ENCODE results near the gene SRRD. TPM values are rescaled to one million over a fixed set of nuclear protein-coding genes. Genes with fewer than 3 reads are reported as not detected.

SRRD gene
- total RNA-seq, 1 donor, result 13.3 TPM

- Histone ChIP-seq H3K9me3 (ENCODE audit: low read depth, low read length) (no peaks in the 10 kb centered on the region), H3K4me1 (ENCODE audit: insufficient read depth, low read length) (no peaks in the 10 kb centered on the region), H3K27me3 (ENCODE audit: insufficient read depth, low read length) (no peaks in the 10 kb centered on the region), H3K4me3 (ENCODE audit: low read length) (no peak overlapping the region)
Observed at GRCh38 chr22:26466196-26466595, 17.5 kb upstream of the SRRD start.

DNA sequence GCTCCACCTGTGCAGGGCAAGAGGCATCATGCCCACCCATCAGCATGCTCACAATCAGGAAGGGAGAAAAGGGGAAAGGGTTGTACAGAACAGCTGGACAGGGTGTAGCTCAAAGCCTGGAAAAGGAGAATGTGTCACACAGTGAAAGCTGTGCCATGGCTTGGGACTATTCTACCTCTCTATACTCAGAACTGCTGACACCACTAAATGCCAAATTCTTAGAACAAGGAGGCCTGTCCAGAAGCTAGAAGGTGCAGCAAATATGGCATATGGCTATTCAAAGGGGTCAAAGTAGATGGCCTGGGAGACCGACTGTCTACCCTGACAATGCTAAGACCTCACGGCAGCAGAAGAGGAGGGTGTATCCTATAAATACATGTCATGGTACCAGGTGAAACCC, 12.9 kb upstream of the SRRD start:
- H3K4me1 ChIP-seq (ENCODE audit: insufficient read depth, low read length), result no peaks in the 10 kb centered on the region
- no peaks in the 10 kb centered on the region for H3K27me3 ChIP-seq (ENCODE audit: insufficient read depth, low read length)
- H3K4me3 ChIP-seq (ENCODE audit: low read length), result no peak overlapping the region
- H3K9me3 ChIP-seq (ENCODE audit: low read depth, low read length), result no peaks in the 10 kb centered on the region

GRCh38 chr22:26471522-26471921, 12.2 kb upstream of the SRRD start:
- no peaks in the 10 kb centered on the region for H3K9me3 ChIP-seq (ENCODE audit: low read depth, low read length)
- H3K4me1 ChIP-seq (ENCODE audit: insufficient read depth, low read length), result peaks cover 4% of the 10 kb centered on the region
- H3K4me3 ChIP-seq (ENCODE audit: low read length), result no peak overlapping the region
- H3K27me3 ChIP-seq (ENCODE audit: insufficient read depth, low read length), result no peaks in the 10 kb centered on the region

DNA sequence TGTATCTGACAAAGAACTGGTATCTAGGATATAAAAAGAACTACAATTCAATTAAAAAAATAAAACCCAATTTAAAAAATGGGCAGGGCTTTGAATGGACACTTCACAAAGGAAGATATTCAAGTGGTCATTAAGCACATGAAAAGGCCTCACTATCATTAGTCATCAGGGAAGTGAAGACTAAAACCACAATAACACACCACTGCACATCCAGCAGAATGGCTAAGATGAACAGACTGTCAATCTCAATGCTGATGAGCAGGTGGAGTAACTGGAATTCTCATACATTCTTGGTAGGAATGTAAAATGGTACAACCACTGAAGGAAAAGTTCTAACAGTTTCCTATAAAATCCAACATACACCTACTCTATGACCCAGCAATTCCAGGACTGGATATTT, 9.0 kb upstream of the SRRD start:
- no peaks in the 10 kb centered on the region for H3K9me3 ChIP-seq (ENCODE audit: low read depth, low read length)
- no peaks in the 10 kb centered on the region for H3K27me3 ChIP-seq (ENCODE audit: insufficient read depth, low read length)
- no peak overlapping the region for H3K4me3 ChIP-seq (ENCODE audit: low read length)
- H3K4me1 ChIP-seq (ENCODE audit: insufficient read depth, low read length), result peaks cover 29% of the 10 kb centered on the region

GRCh38 chr22:26476705-26477340, 6.9 kb upstream of the SRRD start:
- Histone ChIP-seq H3K4me3 (ENCODE audit: low read length) (no peak overlapping the region), H3K27me3 (ENCODE audit: insufficient read depth, low read length) (no peaks in the 10 kb centered on the region), H3K9me3 (ENCODE audit: low read depth, low read length) (no peaks in the 10 kb centered on the region), H3K4me1 (ENCODE audit: insufficient read depth, low read length) (peaks cover 50% of the 10 kb centered on the region)

DNA sequence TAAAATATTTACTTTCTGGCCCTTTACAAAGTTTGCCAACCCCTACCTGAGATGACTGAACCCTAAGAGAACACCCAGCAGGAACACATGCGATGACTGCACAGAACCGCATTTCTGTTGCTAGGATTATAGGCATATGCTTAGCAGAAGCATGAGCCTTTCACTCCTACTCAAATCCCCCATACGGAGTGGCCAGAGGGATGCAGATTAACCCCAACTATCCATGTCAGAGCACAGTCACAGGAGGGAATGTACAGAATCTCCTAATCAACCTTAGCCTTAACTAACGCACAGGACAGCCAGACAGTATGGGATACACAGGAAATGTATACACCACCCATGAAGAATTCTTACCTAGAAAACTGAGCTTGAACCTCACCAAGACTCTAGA, 6.3 kb upstream of the SRRD start:
- Histone ChIP-seq H3K27me3 (ENCODE audit: insufficient read depth, low read length) (no peaks in the 10 kb centered on the region), H3K9me3 (ENCODE audit: low read depth, low read length) (no peaks in the 10 kb centered on the region), H3K4me3 (ENCODE audit: low read length) (no peak overlapping the region), H3K4me1 (ENCODE audit: insufficient read depth, low read length) (peaks cover 55% of the 10 kb centered on the region)

DNA sequence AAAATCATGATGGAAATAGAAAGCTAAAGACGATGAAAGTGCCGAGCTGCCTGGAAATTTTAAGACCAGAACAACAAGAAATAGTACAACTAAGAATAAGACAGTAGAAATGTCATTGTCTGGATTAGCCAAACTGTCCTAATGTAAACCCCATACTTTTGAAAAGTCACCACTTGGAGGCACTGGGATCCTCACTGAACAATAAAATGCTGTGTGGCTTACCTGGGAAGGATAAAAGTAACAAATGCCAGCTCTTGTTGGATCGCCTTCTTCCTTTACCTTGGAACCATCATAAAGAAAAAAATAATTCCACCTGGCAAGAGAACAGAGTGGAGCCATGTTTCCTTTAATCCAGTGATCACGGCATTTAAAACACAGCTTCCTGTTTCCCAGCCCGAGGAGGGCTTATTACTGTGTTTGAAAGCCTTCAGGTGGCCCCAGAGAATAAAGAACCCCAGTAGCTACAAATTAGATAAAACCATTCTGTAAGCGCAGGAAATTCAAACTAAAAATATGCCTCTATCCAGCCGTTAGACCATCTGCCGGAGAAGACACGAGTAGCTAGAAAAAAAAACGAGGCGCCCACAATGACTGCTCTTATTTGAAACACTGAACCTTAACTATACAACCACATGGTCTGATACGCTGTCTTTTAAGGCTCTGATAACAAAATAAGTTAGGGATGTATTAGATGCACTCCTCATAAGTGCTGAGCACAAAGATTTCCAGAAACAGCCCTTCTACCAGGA, 4.5 kb upstream of the SRRD start:
- Histone ChIP-seq H3K9me3 (ENCODE audit: low read depth, low read length) (no peaks in the 10 kb centered on the region), H3K27me3 (ENCODE audit: insufficient read depth, low read length) (no peaks in the 10 kb centered on the region), H3K4me3 (ENCODE audit: low read length) (peak overlapping the region; percentile 7), H3K4me1 (ENCODE audit: insufficient read depth, low read length) (peaks cover 67% of the 10 kb centered on the region)

DNA sequence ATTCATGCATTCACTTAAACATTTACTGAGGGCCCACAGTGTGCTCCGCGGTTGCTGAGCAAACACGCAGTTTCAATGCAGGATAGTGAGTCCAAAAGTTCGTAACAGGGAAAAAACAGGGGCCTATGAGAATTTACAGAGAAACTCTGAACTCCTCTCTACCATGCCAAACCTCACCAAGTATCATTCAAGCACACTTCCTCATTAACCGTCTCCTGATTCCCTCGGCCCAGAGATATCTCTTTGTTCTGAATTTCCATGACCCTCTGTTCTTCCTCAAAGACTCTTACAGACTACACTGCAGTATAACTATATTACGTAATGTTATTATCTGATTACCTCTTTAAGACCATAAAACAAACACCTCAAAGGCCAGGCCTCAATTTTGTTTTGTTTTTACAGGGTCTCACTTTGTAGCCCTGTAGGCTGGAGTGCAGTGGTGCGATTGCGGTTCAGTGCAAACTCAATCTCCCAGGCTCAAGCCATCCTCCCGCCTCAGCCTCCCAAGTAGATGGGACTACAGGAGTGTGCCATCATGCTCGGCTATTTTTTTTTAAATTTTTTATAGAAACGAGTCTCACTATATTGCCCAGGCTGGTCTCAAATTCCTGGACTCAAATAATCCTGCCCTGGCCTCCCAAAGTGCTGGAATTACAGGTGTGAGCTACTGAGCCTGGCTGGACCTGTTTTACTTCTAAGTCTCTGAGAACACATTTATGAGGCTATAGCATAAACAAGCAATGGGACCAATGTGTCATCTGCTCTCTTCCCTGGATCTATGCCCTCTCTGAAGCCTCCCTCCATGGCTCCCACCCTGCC, 3.7 kb upstream of the SRRD start:
- H3K4me3 ChIP-seq (ENCODE audit: low read length), result peak overlapping the region; percentile 7
- peaks cover 75% of the 10 kb centered on the region for H3K4me1 ChIP-seq (ENCODE audit: insufficient read depth, low read length)
- H3K9me3 ChIP-seq (ENCODE audit: low read depth, low read length), result no peaks in the 10 kb centered on the region
- no peaks in the 10 kb centered on the region for H3K27me3 ChIP-seq (ENCODE audit: insufficient read depth, low read length)

GRCh38 chr22:26480611-26480932, 3.1 kb upstream of the SRRD start:
- H3K4me3 ChIP-seq (ENCODE audit: low read length), result no peak overlapping the region
- no peaks in the 10 kb centered on the region for H3K27me3 ChIP-seq (ENCODE audit: insufficient read depth, low read length)
- H3K4me1 ChIP-seq (ENCODE audit: insufficient read depth, low read length), result peaks cover 79% of the 10 kb centered on the region
- no peaks in the 10 kb centered on the region for H3K9me3 ChIP-seq (ENCODE audit: low read depth, low read length)

DNA sequence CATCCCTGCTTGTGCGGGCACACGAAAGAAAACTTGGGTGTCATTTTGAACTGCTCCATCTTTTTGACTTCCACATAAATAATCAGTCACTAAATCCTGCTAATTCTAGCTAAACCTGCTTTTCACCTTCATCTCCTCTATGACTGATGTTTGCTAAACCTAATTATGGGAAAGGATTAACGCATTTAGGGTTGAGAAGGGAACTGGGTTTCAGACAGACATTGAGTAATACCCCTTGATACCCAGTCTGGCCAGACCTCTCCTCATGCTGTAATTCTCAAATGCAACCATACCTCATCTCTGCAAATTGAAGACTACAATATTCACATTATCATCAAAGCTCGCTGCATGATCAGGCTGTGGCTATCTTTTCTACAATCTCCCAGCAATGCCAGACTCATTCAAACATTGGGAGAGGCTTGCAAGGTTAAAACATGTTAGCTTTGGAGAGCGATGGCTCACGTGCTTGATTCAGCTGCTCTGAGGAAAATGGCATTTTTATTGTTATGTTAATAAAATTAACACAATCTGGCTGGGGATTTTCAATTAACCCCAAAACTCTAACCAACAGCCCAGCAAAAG, 2.5 kb upstream of the SRRD start:
- H3K4me3 ChIP-seq (ENCODE audit: low read length), result no peak overlapping the region
- no peaks in the 10 kb centered on the region for H3K27me3 ChIP-seq (ENCODE audit: insufficient read depth, low read length)
- H3K9me3 ChIP-seq (ENCODE audit: low read depth, low read length), result no peaks in the 10 kb centered on the region
- peaks cover 81% of the 10 kb centered on the region for H3K4me1 ChIP-seq (ENCODE audit: insufficient read depth, low read length)

DNA sequence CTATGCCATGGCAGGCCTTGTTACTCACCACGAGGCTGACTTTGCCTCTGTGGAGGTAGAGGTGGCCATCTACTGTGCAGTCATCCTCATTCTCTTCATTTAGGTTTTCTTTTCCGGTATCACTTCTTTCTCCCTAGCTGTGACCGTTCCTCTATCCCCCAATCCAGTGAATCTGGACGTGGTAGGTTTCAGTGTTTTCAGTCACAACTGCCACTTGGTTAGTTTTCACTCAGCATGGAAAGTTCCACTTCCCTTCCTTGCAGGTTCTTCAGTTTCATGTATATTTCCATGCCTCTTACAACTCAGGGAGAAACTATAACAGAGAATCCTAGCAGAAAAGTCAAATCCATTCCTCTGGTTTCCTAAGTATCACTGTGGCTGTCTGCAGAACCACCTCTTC, 2.0 kb upstream of the SRRD start:
- Histone ChIP-seq H3K4me3 (ENCODE audit: low read length) (no peak overlapping the region), H3K27me3 (ENCODE audit: insufficient read depth, low read length) (no peaks in the 10 kb centered on the region), H3K9me3 (ENCODE audit: low read depth, low read length) (no peaks in the 10 kb centered on the region), H3K4me1 (ENCODE audit: insufficient read depth, low read length) (peaks cover 78% of the 10 kb centered on the region)

DNA sequence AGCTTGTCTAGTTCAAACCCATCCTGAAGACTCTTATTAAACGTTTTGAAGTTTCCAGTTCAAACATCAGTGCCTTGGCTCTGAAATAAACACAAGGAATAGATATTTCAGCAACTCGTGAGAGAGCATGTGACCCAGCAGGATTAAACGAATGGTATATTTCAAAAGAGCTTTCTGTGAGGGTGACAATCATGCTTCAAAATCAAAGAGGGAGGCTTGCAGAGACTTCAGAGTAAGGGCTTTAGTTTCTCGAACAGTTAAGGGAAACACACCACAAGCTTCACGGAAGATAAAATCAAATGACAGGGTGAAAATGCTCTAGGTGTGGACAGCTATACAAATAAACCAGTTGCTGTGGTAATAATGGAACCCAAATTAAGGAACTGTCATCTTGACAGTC, 1.5 kb upstream of the SRRD start:
- peaks cover 74% of the 10 kb centered on the region for H3K4me1 ChIP-seq (ENCODE audit: insufficient read depth, low read length)
- H3K4me3 ChIP-seq (ENCODE audit: low read length), result no peak overlapping the region
- no peaks in the 10 kb centered on the region for H3K27me3 ChIP-seq (ENCODE audit: insufficient read depth, low read length)
- H3K9me3 ChIP-seq (ENCODE audit: low read depth, low read length), result no peaks in the 10 kb centered on the region

GRCh38 chr22:26483043-26483438, 636 bp upstream of the SRRD start:
- Histone ChIP-seq H3K27me3 (ENCODE audit: insufficient read depth, low read length) (no peaks in the 10 kb centered on the region), H3K9me3 (ENCODE audit: low read depth, low read length) (no peaks in the 10 kb centered on the region), H3K4me3 (ENCODE audit: low read length) (peak overlapping the region; percentile 81), H3K4me1 (ENCODE audit: insufficient read depth, low read length) (peaks cover 70% of the 10 kb centered on the region)

- Histone ChIP-seq H3K27me3 (ENCODE audit: insufficient read depth, low read length) (no peaks in the 10 kb centered on the region), H3K4me3 (ENCODE audit: low read length) (peak overlapping the region; percentile 81), H3K4me1 (ENCODE audit: insufficient read depth, low read length) (peaks cover 57% of the 10 kb centered on the region), H3K9me3 (ENCODE audit: low read depth, low read length) (no peaks in the 10 kb centered on the region)
Observed at GRCh38 chr22:26484360-26484706, 656 bp downstream of the SRRD start.

DNA sequence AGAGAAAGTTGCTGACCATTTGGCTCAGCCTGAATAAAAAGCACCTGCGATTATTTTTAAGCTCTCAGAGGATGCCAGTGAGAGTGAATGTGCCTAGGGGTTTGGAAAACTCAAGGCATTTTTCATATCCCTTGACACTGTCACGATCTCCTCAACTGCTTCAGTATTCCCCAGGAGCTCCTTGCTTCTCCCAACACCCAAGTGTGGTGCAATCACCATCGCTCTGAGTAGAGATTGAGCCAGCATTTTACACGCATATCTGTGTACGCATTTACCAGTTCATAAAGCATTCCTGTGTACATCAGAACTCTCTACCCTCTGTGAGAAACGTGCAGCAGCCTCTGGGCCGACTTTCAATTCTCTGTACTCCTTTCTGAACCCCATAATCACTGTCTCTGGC, 1.3 kb downstream of the SRRD start:
- Histone ChIP-seq H3K4me1 (ENCODE audit: insufficient read depth, low read length) (peaks cover 50% of the 10 kb centered on the region), H3K9me3 (ENCODE audit: low read depth, low read length) (no peaks in the 10 kb centered on the region), H3K27me3 (ENCODE audit: insufficient read depth, low read length) (no peaks in the 10 kb centered on the region), H3K4me3 (ENCODE audit: low read length) (no peak overlapping the region)
